HG03039 (cell line): ENCODE results near the gene FANCI.

Source experiments
- ATAC-seq: cut with Tn5 transposase; IDR thresholded peaks from one replicate; pipeline ENCODE4 v1.9.1; 2021; ENCODE audit warnings: mild to moderate bottlenecking, moderate library complexity; ENCODE audit not compliant: unreplicated experiment

FANCI gene

DNA sequence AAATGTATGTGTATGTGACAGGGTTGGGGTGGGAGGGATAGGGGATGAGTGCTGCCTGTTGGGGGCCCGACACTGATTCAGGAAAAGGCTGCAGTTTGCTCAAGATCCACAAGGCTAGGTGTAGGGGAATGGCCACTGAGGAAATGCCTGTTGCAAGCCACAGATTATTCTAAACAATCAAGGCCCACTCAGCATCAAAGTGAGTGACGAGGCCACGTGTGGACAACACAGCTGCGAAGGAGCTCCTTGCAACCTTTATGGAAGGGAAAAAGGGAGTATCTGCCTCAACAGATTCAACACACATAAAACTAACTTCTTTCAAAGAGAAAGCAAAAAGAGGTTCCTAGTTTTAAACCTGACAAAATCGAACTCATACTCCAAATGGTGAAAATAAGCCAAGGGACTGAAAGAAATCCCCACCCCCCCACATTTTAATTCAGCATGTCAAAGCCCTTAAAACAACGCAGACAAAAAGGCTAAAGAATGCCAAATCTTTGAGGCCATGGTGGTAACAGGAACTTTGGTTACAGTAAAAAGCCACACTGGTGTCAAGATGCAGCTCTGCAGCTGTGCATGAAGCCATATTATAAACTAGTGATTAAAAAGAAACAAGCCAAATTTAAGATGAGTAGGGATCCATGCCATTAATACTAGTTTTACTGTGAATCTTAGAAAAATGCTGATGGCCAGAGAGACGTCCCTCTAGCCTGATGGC, 87.3 kb downstream of the FANCI start:
- ATAC-seq, result no peak

DNA sequence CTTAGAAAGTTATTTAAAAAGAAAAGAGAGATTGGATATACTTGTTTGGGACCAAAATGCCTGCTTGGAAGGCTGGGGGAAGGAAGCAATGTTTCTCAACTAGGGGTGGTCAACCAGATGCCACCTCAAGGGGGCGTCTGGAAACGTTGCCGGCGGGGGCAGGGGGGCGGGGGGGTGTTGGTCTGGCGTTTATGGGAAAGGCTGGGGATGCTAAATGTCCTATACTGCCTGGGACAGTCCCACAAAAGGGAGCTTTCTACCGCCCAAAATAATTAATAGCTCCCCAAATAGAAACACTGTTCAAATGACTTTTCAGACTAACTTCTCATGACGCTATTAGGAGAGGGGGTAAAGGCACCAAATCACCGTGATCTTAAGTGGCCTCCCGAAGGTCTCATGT, 88.7 kb downstream of the FANCI start:
- no peak for ATAC-seq

DNA sequence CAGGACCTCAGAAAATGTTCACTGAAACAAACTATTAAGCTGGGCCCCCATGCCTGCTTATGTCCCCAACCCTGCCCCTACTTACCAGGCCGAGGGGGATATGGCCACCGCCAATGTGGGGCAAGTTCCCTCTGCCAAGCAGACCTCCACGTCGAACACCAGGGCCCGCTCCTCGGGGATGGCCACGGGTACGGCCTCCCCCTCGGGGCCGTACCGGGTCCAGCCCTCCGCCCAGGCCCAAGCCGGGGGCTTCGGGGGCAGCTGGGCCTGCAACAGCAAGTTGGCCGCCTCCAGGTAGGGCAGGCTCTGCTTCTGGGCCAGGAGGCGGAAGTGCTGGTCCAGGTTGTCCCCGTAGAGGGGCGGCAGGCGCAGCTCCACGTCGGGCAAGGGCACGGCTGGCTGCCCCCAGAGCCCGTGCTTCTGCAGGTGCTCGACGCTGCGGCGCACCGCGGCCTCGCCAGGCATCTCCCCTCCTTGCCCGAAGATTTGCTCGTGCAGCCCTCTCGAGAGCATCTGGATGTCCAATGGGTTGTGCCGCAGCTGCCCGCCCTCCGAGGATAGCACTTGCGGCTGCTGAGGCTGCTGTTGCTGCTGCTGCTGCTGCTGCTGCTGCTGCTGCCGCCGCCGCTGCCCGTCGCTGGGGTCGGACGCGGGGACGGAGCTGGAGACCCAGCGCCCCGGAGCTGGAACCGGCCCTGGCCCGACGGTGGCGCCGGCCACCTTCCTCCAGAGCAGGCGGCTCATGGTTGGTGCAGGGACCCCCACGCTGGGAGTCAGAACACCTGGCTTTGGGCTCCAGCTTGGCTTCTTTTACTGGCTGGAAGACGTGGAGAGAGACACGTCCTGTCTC, 89.5 kb downstream of the FANCI start:
- no peak for ATAC-seq

DNA sequence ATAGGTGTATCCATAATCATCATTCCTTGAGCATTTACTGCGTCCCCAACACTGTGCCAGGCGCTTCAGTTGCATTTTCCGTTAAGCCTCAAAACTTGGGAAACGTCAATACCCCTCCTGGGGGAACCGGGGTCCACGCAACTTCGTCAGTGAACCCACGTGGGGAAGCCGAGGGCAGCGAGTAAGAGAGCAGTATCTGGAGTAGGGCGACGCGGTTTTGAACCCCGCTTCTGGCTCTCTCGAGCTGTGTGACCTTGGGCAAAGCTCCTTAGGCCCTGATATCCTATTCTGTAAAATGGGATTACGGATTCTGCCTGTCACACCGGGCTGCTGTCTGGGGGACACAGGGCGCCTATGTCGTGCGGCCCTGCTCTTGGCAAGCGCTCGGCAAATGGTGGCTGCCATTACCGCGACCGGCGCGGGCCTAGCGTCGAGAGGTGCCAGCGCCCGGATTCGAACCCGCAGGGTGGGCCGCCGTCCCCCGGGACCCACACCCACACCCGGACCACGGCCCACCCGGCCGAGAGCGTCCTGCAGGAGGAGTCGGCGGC, 90.3 kb downstream of the FANCI start:
- ATAC-seq, result no peak

DNA sequence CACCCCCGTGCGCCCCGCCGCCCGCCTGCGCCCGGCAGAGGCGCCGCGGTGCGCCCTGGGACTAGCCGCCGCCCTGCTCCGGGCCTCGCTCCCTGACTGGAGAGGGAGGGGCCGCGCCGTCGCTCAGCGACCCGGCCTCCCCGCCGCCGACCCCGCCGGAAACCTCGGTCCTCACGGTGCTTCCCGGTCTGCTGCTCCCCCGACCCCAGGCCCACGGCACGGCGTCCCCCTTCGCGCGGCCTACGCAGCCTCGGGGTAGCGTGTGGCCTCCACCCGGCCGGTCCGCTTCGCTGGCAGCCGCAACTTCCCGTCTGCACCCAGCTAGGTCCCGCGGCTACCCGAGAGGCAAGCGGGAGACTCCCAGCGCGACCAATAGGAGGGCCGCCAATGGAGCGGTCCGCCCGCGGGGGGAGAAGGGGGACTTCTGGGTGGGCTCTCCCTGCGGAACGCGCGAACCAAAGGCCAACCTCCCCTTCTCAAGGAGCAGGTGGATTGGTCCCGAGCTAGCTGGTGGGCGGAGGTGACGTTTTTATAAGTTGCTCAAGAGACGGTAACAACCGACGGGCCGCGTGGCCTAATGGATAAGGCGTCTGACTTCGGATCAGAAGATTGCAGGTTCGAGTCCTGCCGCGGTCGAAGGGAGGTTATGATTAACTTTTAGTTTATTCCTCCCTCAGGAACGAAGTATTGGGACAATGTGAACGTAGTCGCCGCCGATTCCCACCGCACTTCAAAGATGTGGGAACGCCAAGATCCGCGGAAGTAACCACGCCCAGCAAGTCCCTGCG, 90.9 kb downstream of the FANCI start, which contains the start of gene POLG:
Gene POLG (minus strand): TSS at position 315 of the 788 bp plus-strand sequence. CDS start 1,070 bp downstream, outside the sequence.
- peak; percentile 83 for ATAC-seq

DNA sequence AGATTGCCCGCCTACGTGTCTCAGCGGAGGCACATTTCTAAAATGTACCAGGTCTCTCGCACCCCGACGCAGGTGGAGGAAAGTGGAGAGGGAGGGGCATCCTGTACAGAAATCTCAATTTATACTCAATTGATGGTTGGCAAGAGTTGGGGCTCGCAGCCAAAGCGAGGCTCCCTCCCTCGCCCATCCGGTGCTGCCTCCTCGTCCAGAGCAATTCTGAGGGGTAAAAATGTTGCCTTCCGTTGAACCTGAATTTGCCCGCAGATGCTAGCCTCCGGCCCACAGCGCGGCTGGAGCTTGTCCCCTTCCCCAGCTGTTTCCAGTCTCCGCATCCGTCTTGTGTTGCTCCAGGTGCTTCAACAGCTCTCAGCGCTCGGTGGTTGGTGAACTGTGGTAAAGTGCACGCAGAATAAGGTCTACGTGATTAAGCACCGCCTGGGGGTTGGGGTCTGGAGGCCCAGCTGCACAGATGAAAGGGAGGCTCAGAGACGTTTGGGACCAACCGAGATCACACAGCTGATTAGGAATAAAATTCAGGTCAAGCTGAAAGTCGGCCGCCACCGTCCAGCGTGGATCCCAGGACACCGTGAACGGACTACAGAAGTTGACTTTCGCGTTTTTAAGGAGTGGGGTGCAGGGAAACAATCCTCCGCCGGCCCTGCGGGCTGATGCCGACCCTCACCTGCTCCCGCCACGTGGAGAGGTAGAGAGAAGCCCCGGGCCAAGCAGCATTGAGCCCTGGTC, 91.7 kb downstream of the FANCI start:
- ATAC-seq, result peak; percentile 0

DNA sequence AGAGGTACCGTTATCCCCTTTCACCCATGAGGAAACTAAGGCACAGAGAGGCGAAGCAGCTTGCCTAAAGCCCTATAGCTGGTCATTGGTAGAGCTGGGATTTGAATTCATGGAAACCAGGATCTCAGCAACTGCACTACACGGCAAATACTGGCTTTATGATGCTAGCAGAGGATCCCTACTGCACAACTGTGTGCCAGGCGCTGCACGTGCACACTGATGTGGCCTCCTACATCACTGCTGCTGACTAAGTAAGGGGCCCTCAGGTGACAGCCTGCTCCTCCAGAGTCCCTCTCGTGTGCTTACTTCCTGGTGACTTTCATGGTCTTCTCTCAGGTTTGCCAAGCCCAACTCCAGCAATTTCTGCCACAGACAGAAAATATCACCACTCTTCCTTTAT, 94.3 kb downstream of the FANCI start:
- no peak for ATAC-seq

DNA sequence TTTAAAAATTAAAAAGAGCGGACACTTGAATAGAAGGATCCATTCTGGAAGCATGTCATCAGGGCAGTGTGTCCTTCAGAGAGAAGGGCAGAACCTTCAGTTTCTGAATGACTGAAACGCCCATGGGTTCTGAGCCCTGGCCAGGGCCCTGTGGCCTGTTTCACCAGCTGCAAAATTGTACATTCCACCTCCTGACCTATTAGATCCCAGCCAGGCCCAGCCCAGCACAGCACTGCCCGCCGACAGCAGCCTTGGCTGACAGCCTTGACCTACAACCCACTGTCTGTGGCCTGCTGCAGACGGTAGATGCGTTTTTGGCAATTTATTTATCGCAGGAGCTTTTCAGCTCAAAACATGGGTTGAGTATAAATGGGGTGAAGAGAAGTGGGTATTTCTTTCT, 96.8 kb downstream of the FANCI start:
- ATAC-seq, result no peak

DNA sequence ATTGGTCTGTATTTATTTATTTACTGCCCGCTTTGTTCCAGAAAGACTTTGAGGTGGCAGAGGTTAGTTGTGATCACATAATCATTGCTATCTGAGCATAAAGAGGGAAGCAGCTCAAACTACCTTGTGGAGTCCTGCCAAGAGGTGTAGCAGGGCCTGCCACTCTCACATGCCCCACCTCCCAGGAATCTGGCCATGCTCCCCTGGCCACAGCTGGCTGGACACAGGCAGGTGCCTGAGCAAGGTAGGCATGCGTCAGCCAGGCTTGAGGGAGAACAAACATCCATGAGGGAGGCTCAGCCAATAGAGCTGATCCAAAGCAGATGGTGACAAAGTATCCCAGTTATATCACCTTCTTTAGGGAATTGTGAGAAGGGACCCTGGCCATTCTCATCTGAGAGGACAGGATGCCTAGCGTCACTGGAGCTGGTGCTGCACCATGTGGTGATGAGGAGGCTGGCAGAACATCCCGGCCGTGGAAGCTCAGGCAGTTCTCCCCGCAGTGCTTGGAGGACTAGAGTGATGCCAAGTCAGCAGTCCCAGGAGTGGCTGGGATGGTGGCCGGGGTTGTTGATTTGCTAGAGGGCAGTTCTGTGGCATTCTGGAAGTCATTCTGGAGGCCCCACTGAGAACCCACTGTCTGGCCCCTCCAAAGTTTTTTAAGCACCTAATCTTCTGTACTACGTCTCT, 97.7 kb downstream of the FANCI start:
- ATAC-seq, result no peak

DNA sequence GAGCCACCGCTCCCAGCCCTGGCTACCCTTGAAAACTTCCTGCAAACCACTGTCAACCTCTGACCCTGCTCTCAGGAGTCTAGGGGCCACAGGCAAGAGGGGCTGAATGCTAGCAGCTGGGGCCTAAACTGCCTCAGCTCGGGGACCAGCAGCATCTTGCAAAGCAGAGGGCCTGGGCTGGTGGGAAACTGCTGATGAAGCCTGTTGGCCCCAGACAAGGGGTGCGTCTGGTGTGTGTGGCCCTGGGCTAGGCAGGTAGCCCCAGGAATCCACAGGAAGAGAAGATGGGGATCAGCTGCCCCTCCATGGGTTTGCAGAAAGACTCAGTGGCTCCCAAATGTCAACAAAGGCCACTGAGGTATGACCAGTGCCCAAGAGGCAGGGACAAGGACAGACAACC, 99.1 kb downstream of the FANCI start:
- ATAC-seq, result no peak

DNA sequence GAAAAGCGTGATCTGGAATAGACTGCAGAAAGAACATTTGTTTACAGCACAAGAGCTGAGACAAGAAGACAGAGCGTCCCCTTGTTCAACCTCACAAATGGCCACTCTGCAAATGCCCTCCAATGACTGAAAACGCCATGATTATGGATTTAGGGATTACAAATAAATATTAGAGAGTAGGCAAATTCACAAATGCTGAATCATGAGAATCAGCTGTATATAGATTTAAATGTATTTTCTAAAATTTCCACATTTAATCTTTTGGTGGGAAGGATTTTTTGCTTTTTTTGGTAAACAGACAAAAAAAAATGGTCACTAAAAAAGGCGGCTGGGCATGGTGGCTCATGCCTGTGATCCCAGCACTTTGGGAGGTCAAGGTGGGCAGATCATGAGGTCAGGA, 101.5 kb downstream of the FANCI start:
- no peak for ATAC-seq

DNA sequence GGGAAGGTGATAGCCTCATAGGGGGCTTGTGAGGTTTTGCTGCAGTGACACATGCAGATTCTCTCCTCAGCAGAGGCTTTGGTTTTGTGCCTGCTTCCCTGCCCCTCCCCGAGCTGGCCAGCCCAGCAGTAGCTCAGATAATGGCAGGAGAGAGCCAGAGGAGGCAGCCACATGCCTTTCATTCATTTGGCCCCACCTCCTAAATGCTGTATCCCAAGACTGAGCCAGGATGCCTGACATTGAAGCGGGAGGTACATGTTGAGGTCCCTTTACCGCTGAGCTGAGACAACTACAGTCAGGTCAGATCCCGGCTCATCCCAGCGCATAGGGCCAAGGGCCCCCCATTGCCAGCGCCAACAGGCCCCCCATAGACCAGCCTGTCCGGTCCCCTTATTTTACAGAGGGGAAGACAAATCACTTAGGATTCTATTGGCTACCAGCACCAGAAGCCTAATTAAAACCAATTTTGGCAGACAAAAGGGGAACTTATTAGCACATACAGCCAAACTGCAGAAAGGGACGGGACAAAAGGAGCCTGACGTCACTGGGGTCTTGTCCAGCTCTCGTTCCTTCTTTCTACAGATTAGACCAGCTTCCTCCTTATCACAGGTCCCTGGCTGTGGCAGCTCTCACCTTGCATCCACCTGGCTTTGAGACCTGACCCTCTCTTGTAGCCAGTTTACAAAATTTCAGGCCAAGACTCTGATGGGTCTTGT, 102.9 kb downstream of the FANCI start:
- no peak for ATAC-seq

DNA sequence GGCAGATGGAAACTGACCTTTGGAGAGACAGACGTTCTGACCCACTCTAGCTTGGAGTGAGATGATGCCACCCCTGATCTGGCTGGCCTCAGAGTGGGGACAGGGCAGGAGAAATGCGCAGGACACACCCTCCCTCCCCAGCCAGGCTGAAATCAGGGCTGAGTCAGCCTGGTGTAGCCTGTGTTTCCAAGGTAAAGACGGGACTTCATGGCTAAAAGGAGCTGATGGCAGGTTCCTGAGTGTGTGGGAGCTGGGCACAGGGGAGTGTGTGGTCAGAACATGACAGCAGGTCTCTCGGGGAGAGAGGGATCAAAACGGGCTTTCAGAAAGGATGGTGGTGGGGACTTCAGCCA, 105.4 kb downstream of the FANCI start:
- no peak for ATAC-seq

DNA sequence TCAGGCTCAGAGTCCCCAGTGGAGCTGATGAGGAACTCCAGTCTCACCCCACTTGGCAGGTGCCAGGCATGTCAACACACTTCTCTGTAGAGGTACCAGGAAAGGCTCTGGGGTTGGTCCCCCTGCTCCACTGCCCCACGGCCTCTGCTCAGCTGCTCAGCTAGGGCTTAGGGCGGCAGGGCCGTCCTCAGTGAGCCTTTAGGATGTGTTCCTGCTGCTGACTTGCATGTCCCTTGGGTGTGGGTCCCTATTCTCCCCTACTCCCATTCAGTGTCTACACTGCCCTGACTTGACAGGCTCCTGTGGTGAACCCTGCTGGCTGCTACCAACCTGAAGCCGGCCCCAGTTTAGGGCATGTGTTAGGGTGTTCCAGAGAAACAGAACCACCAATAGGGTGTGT, 108.7 kb downstream of the FANCI start:
- no peak for ATAC-seq

DNA sequence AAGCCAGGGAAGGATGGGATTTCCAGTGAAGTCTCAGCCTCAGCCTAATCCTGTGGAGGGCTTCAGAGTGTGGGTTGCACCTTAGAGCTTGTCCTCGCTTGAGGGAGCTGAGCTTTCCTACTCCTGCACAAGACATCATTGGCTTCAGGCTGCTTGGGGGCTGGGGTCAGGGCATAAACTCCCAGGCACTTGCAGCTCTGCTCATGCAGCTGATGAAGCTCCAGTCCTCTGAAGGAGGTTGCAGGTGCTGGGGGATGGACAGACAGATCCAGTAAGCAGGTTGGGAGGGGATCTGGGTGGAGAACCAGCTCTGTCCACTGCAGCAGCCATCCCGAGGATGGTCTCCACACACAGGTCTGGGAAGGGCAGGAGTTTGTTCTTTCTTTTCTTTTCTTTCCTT, 110.2 kb downstream of the FANCI start:
- ATAC-seq, result no peak

DNA sequence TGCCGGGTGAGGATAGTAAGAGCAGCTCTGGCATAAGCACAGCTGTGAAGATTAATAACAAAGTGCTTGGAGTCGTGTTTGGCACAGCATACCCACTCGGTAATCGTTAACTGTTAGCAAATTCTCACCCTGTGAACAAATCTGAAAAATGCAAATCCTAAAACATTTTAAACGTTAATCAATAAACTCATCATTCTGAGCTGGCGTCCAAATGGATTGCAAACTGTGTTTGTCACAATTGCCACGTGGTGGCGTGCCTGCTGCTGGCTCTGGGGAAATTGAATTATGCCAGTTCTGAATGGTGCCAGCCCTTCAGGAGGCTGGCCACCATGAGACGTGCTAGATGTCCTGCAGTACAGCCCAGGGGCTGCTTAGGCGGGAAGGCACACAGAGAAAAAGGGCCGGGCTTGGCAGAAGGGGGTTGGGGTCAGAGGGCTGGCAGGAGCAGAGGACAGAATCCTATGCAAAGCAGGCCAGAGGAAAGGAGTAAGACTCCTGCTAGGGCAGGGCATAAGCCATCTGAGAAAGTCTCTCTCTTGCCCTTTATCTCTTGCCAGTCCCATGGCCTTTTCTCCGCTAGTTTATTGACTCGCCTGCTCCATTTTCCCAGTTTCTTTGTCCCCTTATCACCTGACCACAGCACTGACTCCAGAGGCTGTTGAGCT, 113.0 kb downstream of the FANCI start:
- no peak for ATAC-seq

DNA sequence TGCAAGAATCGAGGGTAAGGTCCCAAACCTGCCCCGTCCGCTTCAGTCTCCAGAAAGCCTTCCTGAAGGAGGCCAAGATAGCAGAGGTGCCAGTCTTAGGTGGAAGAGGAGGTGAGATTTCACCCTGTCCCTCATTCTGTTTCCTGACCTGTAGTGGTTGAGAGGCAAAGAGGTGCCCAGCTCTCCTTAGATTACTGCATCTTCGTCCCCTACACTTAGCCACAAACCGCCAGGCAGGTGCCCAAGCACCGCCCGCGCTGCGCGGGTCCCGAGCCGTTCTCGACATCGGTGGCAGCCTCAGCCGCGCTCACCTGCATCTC, 114.6 kb downstream of the FANCI start:
- peak; percentile 11 for ATAC-seq

DNA sequence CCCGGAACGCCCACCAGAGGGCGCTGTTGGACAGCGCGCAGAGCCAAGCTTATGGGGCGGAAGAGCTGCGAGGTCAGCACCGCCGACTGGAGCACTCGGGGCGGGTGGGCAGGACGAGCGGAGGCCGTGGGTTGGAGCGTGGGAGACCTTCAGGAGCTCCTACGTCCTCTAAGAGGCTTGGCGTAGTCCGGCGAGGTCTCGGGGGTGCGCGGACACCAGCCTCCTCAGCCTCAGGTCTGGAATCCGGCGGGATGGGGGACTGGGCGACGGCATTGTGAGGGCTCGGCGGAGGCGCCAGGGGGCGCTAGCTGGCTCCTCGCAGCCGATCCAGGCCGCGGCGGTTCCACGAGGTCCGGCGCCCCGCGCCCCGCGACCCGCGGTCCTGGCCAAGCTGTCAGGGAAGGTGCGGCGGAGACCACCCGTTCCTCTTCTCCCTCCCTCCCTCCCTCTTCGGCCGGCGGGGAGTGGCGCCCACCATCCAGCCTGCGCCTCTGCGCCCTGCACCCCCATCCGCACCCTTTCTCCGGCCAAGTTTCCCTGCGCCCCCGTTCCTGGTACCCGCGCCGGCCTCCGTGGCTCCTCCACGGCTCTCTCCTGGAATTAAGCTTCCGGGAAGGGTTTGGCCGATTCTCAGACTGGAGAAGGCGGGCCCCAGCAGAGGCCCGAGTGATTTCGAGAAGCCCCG, 115.1 kb downstream of the FANCI start:
- peak; percentile 83 for ATAC-seq
